Loucy (cell line): ENCODE measurements around the gene DLD.

Experiments
- H2AFZ ChIP-seq: fragments of 200-600 bp; sonication (generic); 2 replicates; pipeline ENCODE4 v1.6.0; 2016; ENCODE audit warnings: antibody characterized with exemption, mild to moderate bottlenecking, low read length, moderate library complexity
- H3F3A ChIP-seq: fragments of 200-600 bp; 2 replicates; pipeline ENCODE4 v1.6.0; 2016; ENCODE audit warnings: antibody characterized with exemption, low read depth, mild to moderate bottlenecking
- H3K27me3 ChIP-seq: fragments of 200-600 bp; sonication (generic); 2 replicates; pipeline ENCODE4 v1.6.1; 2014; ENCODE audit warnings: low read length, mild to moderate bottlenecking; ENCODE audit not compliant: insufficient read depth, poor library complexity, severe bottlenecking
- H3K36me3 ChIP-seq: fragments of 200-600 bp; sonication (generic); 2 replicates; pipeline ENCODE4 v1.6.1; 2016; ENCODE audit warnings: low read length; ENCODE audit not compliant: insufficient read depth
- H3K4me1 ChIP-seq: fragments of 200-600 bp; sonication (generic); 2 replicates; pipeline ENCODE4 v1.5.1; 2014; ENCODE audit warnings: low read length, mild to moderate bottlenecking; ENCODE audit not compliant: insufficient read depth, poor library complexity, severe bottlenecking
- H3K4me2 ChIP-seq: fragments of 200-600 bp; sonication (generic); 2 replicates; pipeline ENCODE4 v1.6.0; 2014; ENCODE audit warnings: antibody characterized with exemption, low read length, low read depth, mild to moderate bottlenecking; ENCODE audit not compliant: poor library complexity, severe bottlenecking
- H3K4me3 ChIP-seq: fragments of 200-600 bp; sonication (generic); 2 replicates; pipeline ENCODE4 v1.5.1; 2014; ENCODE audit warnings: low read length, mild to moderate bottlenecking, mixed read lengths; ENCODE audit not compliant: poor library complexity, severe bottlenecking
- H3K79me2 ChIP-seq: fragments of 200-600 bp; sonication (generic); 2 replicates; pipeline ENCODE4 v1.6.1; 2014; ENCODE audit warnings: low read length; ENCODE audit not compliant: insufficient read depth
- H3K9ac ChIP-seq: fragments of 200-600 bp; sonication (generic); 2 replicates; pipeline ENCODE4 v1.6.0; 2014; ENCODE audit warnings: mild to moderate bottlenecking, low read depth, low read length, moderate library complexity; ENCODE audit not compliant: poor library complexity, severe bottlenecking
- H3K9me2 ChIP-seq: fragments of 200-600 bp; sonication (generic); replicated peaks from 2 replicates; pipeline ENCODE4 v1.6.1; 2016; ENCODE audit warnings: low read depth, low read length, mixed read lengths
- H3K9me3 ChIP-seq: fragments of 200-600 bp; sonication (generic); 2 replicates; pipeline ENCODE4 v1.6.1; 2014; ENCODE audit warnings: mild to moderate bottlenecking, antibody characterized with exemption, low read length, low read depth; ENCODE audit not compliant: insufficient read depth
- H4K20me1 ChIP-seq: fragments of 200-600 bp; sonication (generic); 2 replicates; pipeline ENCODE4 v1.6.0; 2014; ENCODE audit warnings: antibody characterized with exemption, low read length, mild to moderate bottlenecking; ENCODE audit not compliant: insufficient read depth, poor library complexity, severe bottlenecking
- EZH2phosphoT487 ChIP-seq: fragments of 200-600 bp; IDR thresholded peaks from 2 replicates; pipeline ENCODE4 v1.6.1; 2018; ENCODE audit warnings: antibody characterized with exemption, mild to moderate bottlenecking, moderate library complexity, borderline replicate concordance
- TF ChIP-seq, protein P1 (sequence below): fragments of 200-600 bp; sonication (generic); conservative IDR thresholded peaks from 2 replicates; pipeline ENCODE4 v1.5.1; 2014; ENCODE audit warnings: mild to moderate bottlenecking, antibody characterized with exemption, low read length

Gene DLD

DNA sequence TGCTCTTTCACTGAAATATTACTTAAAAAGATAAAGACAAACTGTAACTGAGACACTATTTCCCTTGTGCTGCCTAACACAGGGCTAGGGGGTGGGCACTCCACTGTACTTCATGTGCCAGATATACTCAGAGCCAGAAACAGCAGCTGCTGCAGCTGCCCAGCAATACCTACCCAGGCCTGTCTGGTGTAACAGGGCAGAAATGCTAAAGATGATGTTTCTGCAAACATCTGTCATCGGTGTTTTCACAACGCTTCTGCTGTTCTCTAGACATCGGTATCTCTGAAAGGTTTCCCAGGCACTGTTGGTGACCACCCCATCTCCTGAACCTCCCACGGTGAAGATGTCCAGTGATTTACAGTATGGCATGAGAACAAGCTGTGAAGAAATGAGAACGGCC, 69.3 kb downstream of the DLD start:
- H3K36me3 ChIP-seq: no peaks in the 10 kb centered on the region
- H3K9me2 ChIP-seq: no peaks in the 10 kb centered on the region
- no peaks in the 10 kb centered on the region for H3K4me1 ChIP-seq
- no peaks in the 10 kb centered on the region for H3K79me2 ChIP-seq
- no peak overlapping the region for H3K4me3 ChIP-seq
- TF ChIP-seq EZH2phosphoT487: no peak
- TF ChIP-seq, protein P1, sequence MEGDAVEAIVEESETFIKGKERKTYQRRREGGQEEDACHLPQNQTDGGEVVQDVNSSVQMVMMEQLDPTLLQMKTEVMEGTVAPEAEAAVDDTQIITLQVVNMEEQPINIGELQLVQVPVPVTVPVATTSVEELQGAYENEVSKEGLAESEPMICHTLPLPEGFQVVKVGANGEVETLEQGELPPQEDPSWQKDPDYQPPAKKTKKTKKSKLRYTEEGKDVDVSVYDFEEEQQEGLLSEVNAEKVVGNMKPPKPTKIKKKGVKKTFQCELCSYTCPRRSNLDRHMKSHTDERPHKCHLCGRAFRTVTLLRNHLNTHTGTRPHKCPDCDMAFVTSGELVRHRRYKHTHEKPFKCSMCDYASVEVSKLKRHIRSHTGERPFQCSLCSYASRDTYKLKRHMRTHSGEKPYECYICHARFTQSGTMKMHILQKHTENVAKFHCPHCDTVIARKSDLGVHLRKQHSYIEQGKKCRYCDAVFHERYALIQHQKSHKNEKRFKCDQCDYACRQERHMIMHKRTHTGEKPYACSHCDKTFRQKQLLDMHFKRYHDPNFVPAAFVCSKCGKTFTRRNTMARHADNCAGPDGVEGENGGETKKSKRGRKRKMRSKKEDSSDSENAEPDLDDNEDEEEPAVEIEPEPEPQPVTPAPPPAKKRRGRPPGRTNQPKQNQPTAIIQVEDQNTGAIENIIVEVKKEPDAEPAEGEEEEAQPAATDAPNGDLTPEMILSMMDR: no peak
- no peak overlapping the region for H3K9ac ChIP-seq
- no peaks in the 10 kb centered on the region for H3K27me3 ChIP-seq
- no peak overlapping the region for H2AFZ ChIP-seq
- H4K20me1 ChIP-seq: no peaks in the 10 kb centered on the region
- H3K4me2 ChIP-seq: no peak overlapping the region
- no peaks in the 10 kb centered on the region for H3F3A ChIP-seq
- no peaks in the 10 kb centered on the region for H3K9me3 ChIP-seq

DNA sequence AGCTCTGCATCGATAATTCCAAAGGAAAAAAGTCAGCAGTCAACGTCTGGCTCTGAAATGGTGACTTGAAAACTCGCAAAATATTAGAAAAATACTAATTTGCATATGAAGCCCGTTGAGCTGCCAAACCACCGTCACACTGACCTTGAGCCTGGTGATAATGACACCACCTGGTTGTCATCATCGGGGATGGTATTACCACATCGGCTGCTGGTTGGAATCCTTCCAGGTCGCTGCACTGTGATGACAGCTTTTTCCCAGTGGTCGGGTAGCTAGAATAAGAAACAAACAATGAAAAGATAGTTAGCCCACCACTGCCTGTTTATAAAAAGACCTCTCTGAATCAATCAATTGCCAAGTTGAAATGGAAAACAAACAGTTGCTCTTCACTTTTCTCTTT, 70.4 kb downstream of the DLD start:
- H3K9me2 ChIP-seq: no peaks in the 10 kb centered on the region
- no peaks in the 10 kb centered on the region for H4K20me1 ChIP-seq
- no peaks in the 10 kb centered on the region for H3K36me3 ChIP-seq
- H3F3A ChIP-seq: no peaks in the 10 kb centered on the region
- H3K4me1 ChIP-seq: no peaks in the 10 kb centered on the region
- TF ChIP-seq, protein P1: no peak
- no peak for TF ChIP-seq EZH2phosphoT487
- no peaks in the 10 kb centered on the region for H3K9me3 ChIP-seq
- no peak overlapping the region for H3K4me2 ChIP-seq
- no peak overlapping the region for H2AFZ ChIP-seq
- H3K4me3 ChIP-seq: no peak overlapping the region
- no peaks in the 10 kb centered on the region for H3K79me2 ChIP-seq
- no peak overlapping the region for H3K9ac ChIP-seq
- no peaks in the 10 kb centered on the region for H3K27me3 ChIP-seq

DNA sequence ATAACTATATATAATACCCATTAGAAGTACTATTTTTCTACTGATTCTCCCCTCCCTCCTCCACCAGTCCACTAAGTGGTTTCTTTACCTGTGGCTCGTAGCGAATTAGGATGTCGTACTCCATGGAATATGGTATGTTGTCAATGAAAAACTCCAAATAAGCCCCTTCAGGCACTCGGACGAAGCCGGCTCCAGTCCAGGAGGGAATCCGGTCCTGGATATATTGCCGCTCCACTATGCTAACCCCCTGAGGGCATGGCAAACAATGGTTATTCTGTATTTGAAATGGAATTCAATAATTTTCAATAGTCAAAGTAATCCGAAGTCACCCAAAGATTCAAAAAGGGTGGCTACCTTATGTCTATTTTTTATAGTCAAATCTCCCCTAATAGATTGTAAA, 71.8 kb downstream of the DLD start:
- TF ChIP-seq EZH2phosphoT487: no peak
- TF ChIP-seq, protein P1: no peak
- H4K20me1 ChIP-seq: no peaks in the 10 kb centered on the region
- no peak overlapping the region for H3K9ac ChIP-seq
- no peaks in the 10 kb centered on the region for H3K36me3 ChIP-seq
- no peaks in the 10 kb centered on the region for H3K9me3 ChIP-seq
- H3K9me2 ChIP-seq: no peaks in the 10 kb centered on the region
- no peak overlapping the region for H2AFZ ChIP-seq
- H3K4me2 ChIP-seq: no peak overlapping the region
- H3F3A ChIP-seq: no peaks in the 10 kb centered on the region
- no peaks in the 10 kb centered on the region for H3K79me2 ChIP-seq
- H3K4me1 ChIP-seq: no peaks in the 10 kb centered on the region
- H3K27me3 ChIP-seq: no peaks in the 10 kb centered on the region
- H3K4me3 ChIP-seq: no peak overlapping the region
